A549 (cell line): ENCODE data around the gene CYP19A1. TPM values are rescaled to one million over a fixed set of nuclear protein-coding genes. Genes with fewer than 3 reads are reported as not detected.
"Not testable (repeated sequence)": the region's sequence is repeated elsewhere in the genome, so short reads cannot be mapped to it uniquely, and the experiment has no call there.

Source experiments
- ATAC-seq, 2 experiments: fragments of 200-7000 bp in 1 of 2; fragments of >200 bp in 1 of 2; cut with Nextera tagmentation in 1 of 2; cut with Tn5 transposase in 1 of 2; 3 replicates each; pipeline versions ENCODE4 v1.8.0 to v1.9.1; 2018 to 2020; ENCODE audit warnings: mild to moderate bottlenecking in 1 of 2, moderate library complexity in 1 of 2
- CTCF ChIA-PET: fragments of 300-600 bp; sonication (Branson Sonifier 250); formaldehyde crosslinking; extraction: SDS; loops from one replicate; lab custom pipeline; 2021; ENCODE audit warnings: antibody characterized with exemption, inconsistent platforms; lab: Yijun Ruan, JAX
- POLR2A ChIA-PET: fragments of 350-600 bp; formaldehyde crosslinking; extraction: SDS; loops from one replicate; lab custom pipeline; 2021; ENCODE audit warnings: antibody characterized with exemption, inconsistent platforms; lab: Yijun Ruan, JAX
- DNase-seq, 2 experiments: peaks; one replicate each; pipeline versions ENCODE4 v3.0.0 to v3.0.0-alpha.2; 2011 to 2016; ENCODE audit warnings: low read depth in 1 of 2, low spot score in 1 of 2
- FAIRE-seq: peaks from 2 replicates; lab custom pipeline; 2011; peaks lifted over from hg19 to GRCh38; lab: Jason Lieb, UNC
- H3K27ac ChIP-seq, 2 experiments: fragments of >200 bp; sonication (Bioruptor Twin); formaldehyde crosslinking; 3 replicates each; pipeline ENCODE4 v1.5.1; 2016 to 2017
- H3K4me1 ChIP-seq: fragments of >200 bp; sonication (Bioruptor Twin); formaldehyde crosslinking; 3 replicates; pipeline ENCODE4 v1.6.1; 2016
- H3K4me2 ChIP-seq: fragments of >200 bp; sonication (Bioruptor Twin); formaldehyde crosslinking; 3 replicates; pipeline ENCODE4 v1.6.1; 2016
- H3K4me3 ChIP-seq: fragments of >200 bp; sonication (Bioruptor Twin); formaldehyde crosslinking; 3 replicates; pipeline ENCODE4 v1.5.1; 2016
- H3K9me3 ChIP-seq: fragments of >200 bp; sonication (Bioruptor Twin); formaldehyde crosslinking; 3 replicates; pipeline ENCODE4 v1.6.1; 2016
- CBX2 ChIP-seq: fragments of 200-600 bp; sonication (generic); IDR thresholded peaks from 2 replicates; pipeline ENCODE4 v1.6.1; 2016; ENCODE audit warnings: low read depth, mild to moderate bottlenecking, borderline replicate concordance
- EHMT2 ChIP-seq: fragments of 200-600 bp; sonication (generic); IDR thresholded peaks from 2 replicates; pipeline ENCODE4 v1.6.1; 2016; ENCODE audit warnings: antibody characterized with exemption, low read depth, mild to moderate bottlenecking, moderate library complexity
- HOXA7 ChIP-seq: fragments of 250-450 bp; sonication (Bioruptor Pico); IDR thresholded peaks from 2 replicates; pipeline ENCODE4 v1.5.0; 2020; ENCODE audit warnings: mild to moderate bottlenecking, moderate library complexity
- HOXB5 ChIP-seq: fragments of 250-450 bp; sonication (Bioruptor Pico); IDR thresholded peaks from 2 replicates; pipeline ENCODE4 v1.5.0; 2020; ENCODE audit warnings: mild to moderate bottlenecking, moderate library complexity
- JUNB ChIP-seq: fragments of >200 bp; sonication (Bioruptor Twin); formaldehyde crosslinking; IDR thresholded peaks from 2 replicates; pipeline ENCODE4 v1.6.1; 2016
- MAFK ChIP-seq: fragments of 450-650 bp; IDR thresholded peaks from 2 replicates; pipeline ENCODE4 v1.6.1; 2014; ENCODE audit not compliant: partially characterized antibody
- NPAS2 ChIP-seq: fragments of 250-450 bp; sonication (Bioruptor Pico); IDR thresholded peaks from 2 replicates; pipeline ENCODE4 v1.8.0; 2022; ENCODE audit warnings: mild to moderate bottlenecking, moderate library complexity, borderline replicate concordance
- PHF8 ChIP-seq: fragments of 200-600 bp; sonication (generic); IDR thresholded peaks from 2 replicates; pipeline ENCODE4 v1.6.1; 2016; ENCODE audit warnings: low read depth, mild to moderate bottlenecking, antibody characterized with exemption, moderate library complexity, borderline replicate concordance
- RFX5 ChIP-seq: fragments of 450-650 bp; IDR thresholded peaks from 2 replicates; pipeline ENCODE4 v1.7.1; 2014; ENCODE audit warnings: antibody characterized with exemption, mild to moderate bottlenecking, moderate library complexity
- SREBF2 ChIP-seq: fragments of 450-650 bp; IDR thresholded peaks from 2 replicates; pipeline ENCODE4 v1.6.1; 2014; ENCODE audit warnings: mild to moderate bottlenecking, moderate library complexity
- TP53 ChIP-seq: fragments of 250-450 bp; sonication (Bioruptor Pico); IDR thresholded peaks from 2 replicates; pipeline ENCODE4 v1.5.0; 2021; ENCODE audit warnings: mild to moderate bottlenecking, moderate library complexity
- ZFP36 ChIP-seq: fragments of 450-650 bp; IDR thresholded peaks from 2 replicates; pipeline ENCODE4 v1.6.1; 2014; ENCODE audit warnings: borderline replicate concordance; ENCODE audit not compliant: partially characterized antibody
- WGBS: methylation state at CpG from one replicate; pipeline ENCODE4 v1.1.6; 2017; ENCODE audit errors: missing lambda C conversion rate; 5-methylcytosine and 5-hydroxymethylcytosine counted together
- polyA plus RNA-seq, 4 experiments: library from polyadenylated mRNA; depleted of rRNA in 3 of 4; stranded (reverse); fragments of >200 nt; fragmentation: RNase III in 1 of 4; extraction: RNeasy Plus Mini Kit Qiagen cat#74134 plus additional on column Dnase treatment in 1 of 4; gene quantifications; 2 replicates in 3 of 4; 3 replicates in 1 of 4; pipeline ENCODE4 v1.2.3, GENCODE V29; 2011 to 2017
- TF ChIP-seq, protein P1 (sequence below): IDR thresholded peaks from 2 replicates; pipeline ENCODE4 v1.6.1; 2012
- TF ChIP-seq, protein P2 (sequence below): fragments of >200 bp; sonication (Bioruptor Twin); formaldehyde crosslinking; IDR thresholded peaks from 3 replicates; pipeline ENCODE4 v1.6.1; 2016
- TF ChIP-seq, protein P3 (sequence below): fragments of >200 bp; sonication (Bioruptor Twin); formaldehyde crosslinking; IDR thresholded peaks from 2 replicates; pipeline ENCODE4 v1.6.1; 2016

CYP19A1 gene
- polyA plus RNA-seq, 2 of the 4 experiments (the other 2 are of a cell fraction): 0.36 TPM; not detected in 1

DNA sequence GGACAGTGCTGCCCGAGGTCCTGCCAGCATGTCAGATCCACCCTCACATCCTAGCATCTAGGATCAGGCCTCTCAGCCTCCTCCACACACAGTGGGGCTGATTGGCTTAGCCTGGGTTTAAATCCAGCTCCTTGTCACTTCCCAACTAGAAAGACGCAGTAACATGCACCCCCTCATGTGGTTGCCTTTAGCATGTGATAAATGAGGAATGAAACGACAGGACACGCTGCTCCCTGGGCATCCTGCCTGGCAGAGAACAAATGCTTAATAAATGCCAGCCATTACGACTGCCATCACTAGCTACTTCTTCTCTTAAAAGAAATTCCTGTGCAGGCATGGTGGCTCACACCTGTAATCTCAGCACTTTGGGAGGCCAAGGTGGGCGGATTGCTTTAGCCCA lies 149.6 kb downstream of the CYP19A1 start:
- ATAC-seq, DNase-seq, H3K4me2 ChIP-seq, POLR2A ChIA-PET, FAIRE-seq, H3K4me3 ChIP-seq, H3K4me1 ChIP-seq, H3K9me3 ChIP-seq, H3K27ac ChIP-seq: not testable (repeated sequence)
- CTCF ChIA-PET: interaction anchor here (0.7 to 15.7 kb wide), 2 partner anchors 23 to 40 kb away, joined by 3 to 333 read pairs; no protein-coding TSS in a partner anchor
- 59% methylated on average over 6 of the region's 6 CpGs for WGBS

DNA sequence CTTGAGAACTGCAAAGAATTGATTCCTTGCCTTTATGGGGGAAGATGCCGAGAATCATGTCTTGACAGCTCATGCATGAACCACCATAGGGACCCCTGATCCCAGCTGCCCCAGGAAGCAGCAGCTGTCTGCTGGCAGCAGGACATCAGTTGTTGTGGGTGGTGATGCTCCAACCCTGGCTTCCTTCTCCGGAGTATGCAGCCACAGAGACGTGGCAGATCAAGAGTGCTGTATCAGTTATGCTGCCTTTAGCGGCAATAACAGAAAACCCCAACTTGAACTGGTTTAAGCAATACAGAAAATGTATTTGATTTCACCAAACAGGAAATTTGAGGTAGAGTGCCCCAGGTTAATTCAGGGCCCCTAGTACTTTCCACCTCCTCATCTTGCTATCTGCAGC lies 151.5 kb downstream of the CYP19A1 start:
- no peak for FAIRE-seq
- no peaks in the 10 kb centered on the region for H3K4me1 ChIP-seq
- WGBS: 68% methylated on average over 4 of the region's 4 CpGs
- POLR2A ChIA-PET: no interaction called here
- TF ChIP-seq, protein P1, sequence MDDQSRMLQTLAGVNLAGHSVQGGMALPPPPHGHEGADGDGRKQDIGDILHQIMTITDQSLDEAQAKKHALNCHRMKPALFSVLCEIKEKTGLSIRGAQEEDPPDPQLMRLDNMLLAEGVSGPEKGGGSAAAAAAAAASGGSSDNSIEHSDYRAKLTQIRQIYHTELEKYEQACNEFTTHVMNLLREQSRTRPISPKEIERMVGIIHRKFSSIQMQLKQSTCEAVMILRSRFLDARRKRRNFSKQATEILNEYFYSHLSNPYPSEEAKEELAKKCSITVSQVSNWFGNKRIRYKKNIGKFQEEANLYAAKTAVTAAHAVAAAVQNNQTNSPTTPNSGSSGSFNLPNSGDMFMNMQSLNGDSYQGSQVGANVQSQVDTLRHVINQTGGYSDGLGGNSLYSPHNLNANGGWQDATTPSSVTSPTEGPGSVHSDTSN: no peak
- TF ChIP-seq, protein P2, sequence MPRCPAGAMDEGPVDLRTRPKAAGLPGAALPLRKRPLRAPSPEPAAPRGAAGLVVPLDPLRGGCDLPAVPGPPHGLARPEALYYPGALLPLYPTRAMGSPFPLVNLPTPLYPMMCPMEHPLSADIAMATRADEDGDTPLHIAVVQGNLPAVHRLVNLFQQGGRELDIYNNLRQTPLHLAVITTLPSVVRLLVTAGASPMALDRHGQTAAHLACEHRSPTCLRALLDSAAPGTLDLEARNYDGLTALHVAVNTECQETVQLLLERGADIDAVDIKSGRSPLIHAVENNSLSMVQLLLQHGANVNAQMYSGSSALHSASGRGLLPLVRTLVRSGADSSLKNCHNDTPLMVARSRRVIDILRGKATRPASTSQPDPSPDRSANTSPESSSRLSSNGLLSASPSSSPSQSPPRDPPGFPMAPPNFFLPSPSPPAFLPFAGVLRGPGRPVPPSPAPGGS: no peak
- no peak for TF ChIP-seq EHMT2
- TF ChIP-seq SREBF2: no peak
- no peak overlapping the region for H3K27ac ChIP-seq
- CTCF ChIA-PET: interaction anchor here (1.3 to 15.7 kb wide), 4 partner anchors 11 to 72 kb away, joined by 3 to 333 read pairs (median 3); no protein-coding TSS in a partner anchor
- H3K4me2 ChIP-seq: no peak overlapping the region
- H3K4me3 ChIP-seq: no peak overlapping the region
- no peak for DNase-seq
- no peak for ATAC-seq
- no peaks in the 10 kb centered on the region for H3K9me3 ChIP-seq

DNA sequence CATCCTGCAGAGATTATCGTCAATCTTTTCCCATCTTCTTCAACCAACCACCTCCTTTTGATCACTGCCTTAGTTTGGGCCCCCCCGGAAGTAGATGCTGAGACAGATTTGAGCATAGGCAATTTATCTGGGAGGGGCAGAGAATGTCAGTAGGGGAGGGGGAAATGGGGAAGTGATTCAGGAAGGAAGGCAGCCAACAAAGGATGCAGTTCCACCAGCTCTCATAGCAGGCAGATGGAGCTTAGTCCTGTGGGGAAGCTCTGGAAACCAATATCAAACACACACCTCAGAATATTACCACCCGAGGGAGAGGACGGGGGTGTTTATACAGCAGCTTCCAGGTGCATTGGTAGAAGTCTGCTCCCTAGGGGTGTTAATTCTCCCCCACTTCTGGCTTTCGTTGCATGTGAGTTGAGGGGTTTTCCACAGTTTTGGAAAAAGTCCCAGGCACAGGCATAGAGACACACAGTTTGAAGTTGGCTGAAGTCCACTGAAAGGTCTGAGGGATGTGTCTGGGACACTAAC lies 152.2 kb downstream of the CYP19A1 start:
- no peaks in the 10 kb centered on the region for H3K4me1 ChIP-seq
- POLR2A ChIA-PET: no interaction called here
- TF ChIP-seq, protein P3, sequence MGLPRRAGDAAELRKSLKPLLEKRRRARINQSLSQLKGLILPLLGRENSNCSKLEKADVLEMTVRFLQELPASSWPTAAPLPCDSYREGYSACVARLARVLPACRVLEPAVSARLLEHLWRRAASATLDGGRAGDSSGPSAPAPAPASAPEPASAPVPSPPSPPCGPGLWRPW: no peak
- TF ChIP-seq PHF8 (no peak), RFX5 (no peak), ZFP36 (no peak), HOXA7 (no peak), JUNB (no peak), TP53 (CRISPR knock-in tag) (no peak), NPAS2 (CRISPR knock-in tag) (no peak), HOXB5 (CRISPR knock-in tag) (no peak), MAFK (no peak), CBX2 (no peak)
- TF ChIP-seq, protein P2: no peak
- no peaks in the 10 kb centered on the region for H3K9me3 ChIP-seq
- FAIRE-seq: no peak
- CTCF ChIA-PET: interaction anchor here (0.7 to 15.7 kb wide), 5 partner anchors 21 to 216 kb away, joined by 3 to 333 read pairs (median 3); no protein-coding TSS in a partner anchor
- no peak for DNase-seq
- 40% methylated on average over 5 of the region's 5 CpGs for WGBS
- H3K4me3 ChIP-seq: no peak overlapping the region
- no peak overlapping the region for H3K27ac ChIP-seq
- no peak overlapping the region for H3K4me2 ChIP-seq
- no peak for ATAC-seq
